ENCODE data around the gene IGF1.

IGF1 gene

DNA sequence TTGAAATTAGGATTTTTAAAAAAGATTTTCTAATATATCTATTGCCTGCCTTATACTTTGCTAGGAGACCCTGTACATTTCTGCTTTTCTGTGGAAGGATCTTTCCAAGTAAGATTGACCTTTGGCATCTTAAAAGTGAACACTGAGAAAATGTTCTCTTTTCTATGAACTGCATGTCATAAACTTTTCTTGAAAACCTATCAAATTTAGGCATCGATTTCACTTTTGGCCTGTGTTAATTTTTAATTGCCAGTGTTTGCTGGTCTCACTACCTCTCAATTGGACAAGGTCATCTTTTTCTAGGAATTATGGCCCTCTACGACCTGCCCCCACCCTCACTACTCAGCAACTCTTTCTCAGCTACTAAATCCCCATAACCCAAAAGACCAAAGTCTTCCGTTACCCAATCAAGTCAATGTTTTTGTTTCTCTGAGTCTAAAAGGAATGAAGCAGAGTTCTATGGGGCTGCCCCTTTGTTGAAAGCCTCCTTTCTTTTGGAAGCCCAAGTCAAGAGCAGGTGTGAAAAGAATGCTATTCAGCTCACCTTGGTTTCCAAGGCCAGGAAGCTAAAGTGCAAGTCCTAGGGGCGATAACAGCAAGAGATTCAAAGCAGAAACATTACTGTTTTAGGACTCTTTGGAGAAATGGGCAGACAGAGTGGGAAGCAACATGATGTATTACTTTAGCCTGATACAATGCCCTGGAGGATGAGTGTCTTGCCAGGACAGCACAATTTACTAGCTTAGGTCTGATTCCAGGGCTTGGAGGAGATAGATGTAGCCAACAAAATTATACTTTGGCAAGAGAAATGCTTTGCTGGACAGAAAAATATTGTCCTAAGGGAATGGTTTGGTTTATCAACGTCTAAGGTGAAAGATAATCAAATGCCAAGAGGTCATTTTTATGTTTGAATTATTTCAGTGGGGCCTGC, 55.0 kb downstream of the IGF1 start:
- DNase-seq (ENCODE audit: insufficient read length, low spot score), result no peak
- FAIRE-seq, result no peak
- TF ChIP-seq, protein P1, sequence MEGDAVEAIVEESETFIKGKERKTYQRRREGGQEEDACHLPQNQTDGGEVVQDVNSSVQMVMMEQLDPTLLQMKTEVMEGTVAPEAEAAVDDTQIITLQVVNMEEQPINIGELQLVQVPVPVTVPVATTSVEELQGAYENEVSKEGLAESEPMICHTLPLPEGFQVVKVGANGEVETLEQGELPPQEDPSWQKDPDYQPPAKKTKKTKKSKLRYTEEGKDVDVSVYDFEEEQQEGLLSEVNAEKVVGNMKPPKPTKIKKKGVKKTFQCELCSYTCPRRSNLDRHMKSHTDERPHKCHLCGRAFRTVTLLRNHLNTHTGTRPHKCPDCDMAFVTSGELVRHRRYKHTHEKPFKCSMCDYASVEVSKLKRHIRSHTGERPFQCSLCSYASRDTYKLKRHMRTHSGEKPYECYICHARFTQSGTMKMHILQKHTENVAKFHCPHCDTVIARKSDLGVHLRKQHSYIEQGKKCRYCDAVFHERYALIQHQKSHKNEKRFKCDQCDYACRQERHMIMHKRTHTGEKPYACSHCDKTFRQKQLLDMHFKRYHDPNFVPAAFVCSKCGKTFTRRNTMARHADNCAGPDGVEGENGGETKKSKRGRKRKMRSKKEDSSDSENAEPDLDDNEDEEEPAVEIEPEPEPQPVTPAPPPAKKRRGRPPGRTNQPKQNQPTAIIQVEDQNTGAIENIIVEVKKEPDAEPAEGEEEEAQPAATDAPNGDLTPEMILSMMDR (IDR thresholded peaks at IDR 0.05; ENCODE audit: insufficient read depth, missing control alignments), result no peak

DNA sequence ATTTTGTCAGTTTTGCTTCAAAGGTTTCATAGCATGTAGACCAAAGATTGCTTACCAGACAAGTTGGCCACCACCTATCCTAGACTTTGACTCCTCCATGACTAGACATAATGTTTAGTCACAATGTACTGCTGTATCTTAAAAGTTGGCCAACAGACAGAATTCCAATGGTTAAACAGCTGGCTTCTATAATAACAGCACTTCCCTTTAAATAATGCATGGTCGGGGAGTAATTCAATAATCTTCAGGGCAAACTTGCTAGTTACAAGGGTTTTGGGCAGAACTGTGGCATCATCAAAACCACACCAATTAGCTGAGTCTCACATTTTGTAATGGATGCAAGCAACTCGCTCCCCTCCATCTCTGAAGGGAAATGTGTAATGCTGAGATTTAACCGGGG, 56.9 kb downstream of the IGF1 start:
- FAIRE-seq, result no peak
- no peak for DNase-seq (ENCODE audit: insufficient read length, low spot score)
- TF ChIP-seq, protein P1 (IDR thresholded peaks at IDR 0.05; ENCODE audit: insufficient read depth, missing control alignments), result no peak

DNA sequence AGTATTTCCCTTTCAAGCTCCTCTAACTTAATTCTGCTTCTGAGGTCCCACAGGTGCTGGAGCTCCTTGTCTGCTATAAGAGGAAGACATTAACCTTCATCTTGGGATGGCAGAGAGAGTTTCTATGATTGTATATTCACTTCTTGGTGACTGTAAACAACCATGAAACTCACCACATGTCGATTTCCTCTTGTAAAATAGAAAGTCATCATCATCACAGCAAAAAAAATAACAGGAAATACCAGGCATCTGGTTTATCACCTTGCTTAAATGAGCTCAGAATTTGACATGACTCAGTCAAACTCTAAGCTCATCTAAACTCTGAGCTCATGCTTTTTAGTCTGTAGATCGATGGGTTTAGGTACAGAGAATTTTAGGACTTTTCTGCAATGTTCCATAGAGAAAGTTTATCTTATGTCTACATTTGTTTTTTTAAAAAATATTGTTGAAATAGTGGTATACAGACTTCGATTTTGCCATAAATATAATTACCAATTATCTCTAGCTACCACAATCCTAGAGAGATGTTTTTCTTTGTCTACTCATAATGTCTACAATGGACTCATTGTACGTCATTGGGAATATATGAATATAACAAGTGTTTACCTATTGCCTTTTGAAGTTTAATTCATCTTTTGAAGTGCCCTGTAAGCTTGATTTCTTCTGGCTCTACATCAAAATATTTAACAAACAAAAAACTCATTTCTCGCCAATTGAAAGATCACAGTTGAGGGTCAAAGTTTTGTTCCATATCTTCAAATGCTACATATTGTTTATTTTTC, 58.4 kb downstream of the IGF1 start:
- TF ChIP-seq, protein P1 (IDR thresholded peaks at IDR 0.05; ENCODE audit: insufficient read depth, missing control alignments), result no peak
- no peak for FAIRE-seq
- no peak for DNase-seq (ENCODE audit: insufficient read length, low spot score)

DNA sequence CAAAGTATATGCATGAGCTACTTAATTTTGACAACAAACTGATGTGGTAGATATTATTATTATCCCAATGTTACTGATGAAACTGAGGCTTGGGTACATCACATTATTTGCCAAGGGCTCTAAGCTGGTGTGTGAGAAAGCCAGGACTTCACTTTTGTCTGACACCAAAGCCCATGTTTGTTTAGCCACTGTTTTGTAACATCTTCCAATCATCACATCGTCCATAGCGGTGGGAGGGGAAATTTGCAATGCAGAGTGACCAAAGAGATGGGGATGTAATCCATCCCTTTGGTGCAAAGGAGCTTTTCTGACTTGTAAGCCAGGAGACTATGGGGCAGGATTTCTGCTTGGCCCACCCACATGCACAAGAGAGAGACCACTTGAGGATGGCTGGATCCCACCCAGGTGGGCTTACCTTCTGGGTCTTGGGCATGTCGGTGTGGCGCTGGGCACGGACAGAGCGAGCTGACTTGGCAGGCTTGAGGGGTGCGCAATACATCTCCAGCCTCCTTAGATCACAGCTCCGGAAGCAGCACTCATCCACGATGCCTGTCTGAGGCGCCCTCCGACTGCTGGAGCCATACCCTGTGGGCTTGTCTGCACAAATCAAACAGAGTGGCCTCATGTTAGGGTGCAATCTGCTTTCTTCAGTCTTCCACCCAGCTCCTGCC, 61.1 kb downstream of the IGF1 start:
- TF ChIP-seq, protein P1 (IDR thresholded peaks at IDR 0.05; ENCODE audit: insufficient read depth, missing control alignments), result no peak
- DNase-seq (ENCODE audit: insufficient read length, low spot score) (no peak), FAIRE-seq (no peak)

DNA sequence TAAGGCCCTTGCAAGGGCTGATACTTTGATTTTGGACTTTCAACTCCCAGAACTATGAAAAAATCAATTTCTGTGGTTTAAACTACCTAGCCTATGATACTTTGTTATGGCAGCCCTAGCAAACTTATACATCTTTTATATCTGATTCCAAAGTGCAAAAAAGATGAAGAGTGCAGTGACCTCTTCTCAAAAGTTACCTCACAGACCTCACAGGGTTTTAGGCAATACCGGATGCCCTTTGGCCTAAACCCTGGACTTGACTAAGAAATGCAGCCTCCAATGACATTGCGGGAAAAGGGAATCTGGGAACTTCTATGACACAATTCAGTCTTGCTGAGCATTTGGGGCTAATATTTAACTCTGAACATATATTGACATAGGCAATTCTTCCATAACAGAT, 63.3 kb downstream of the IGF1 start:
- DNase-seq (ENCODE audit: insufficient read length, low spot score) (no peak), FAIRE-seq (no peak)
- TF ChIP-seq, protein P1 (IDR thresholded peaks at IDR 0.05; ENCODE audit: insufficient read depth, missing control alignments), result no peak

DNA sequence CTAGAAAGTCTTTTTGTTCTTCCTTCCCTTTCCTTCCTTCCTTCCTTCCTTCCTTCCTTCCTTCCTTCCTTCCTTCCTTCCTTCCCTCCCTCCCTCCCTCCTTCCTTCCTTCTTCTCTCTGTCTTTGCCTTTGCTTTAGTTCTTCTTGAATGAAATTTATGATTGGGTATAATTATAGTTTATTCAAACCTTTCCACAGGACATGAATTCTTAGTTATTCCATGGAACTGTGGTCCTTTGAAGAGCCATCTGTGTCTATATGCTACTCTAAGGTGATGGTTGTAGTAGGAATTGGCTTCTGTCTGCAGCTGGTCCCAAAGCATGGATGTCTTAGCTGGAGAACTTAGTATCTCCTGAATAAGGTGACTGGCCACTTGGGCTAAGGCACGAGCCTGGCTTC, 64.8 kb downstream of the IGF1 start:
- TF ChIP-seq, protein P1 (IDR thresholded peaks at IDR 0.05; ENCODE audit: insufficient read depth, missing control alignments), result no peak
- no peak for DNase-seq (ENCODE audit: insufficient read length, low spot score)
- FAIRE-seq, result no peak

Measured in D721Med (cell line).